Endothelial cell of umbilical vein (primary cell): ENCODE measurements around the gene PNPLA5. TPM values are rescaled to one million over a fixed set of nuclear protein-coding genes. Genes with fewer than 3 reads are reported as not detected.

ENCODE experiments used
- BruUV-seq: library from RNA; stranded (reverse); fragments of 400-500 nt; replicated peaks from 2 replicates; lab custom pipeline; 2021; lab: Mats Ljungman, UMichigan
- CTCF ChIA-PET: fragments of 300-600, 350-600 bp; sonication (Branson Sonifier 250); formaldehyde crosslinking; loops from one replicate; lab custom pipeline; 2021; ENCODE audit warnings: antibody characterized with exemption, inconsistent platforms; lab: Charles Lee
- POLR2A ChIA-PET: fragments of 300-600, 350-600 bp; sonication (Branson Sonifier 250); formaldehyde crosslinking; loops from one replicate; lab custom pipeline; 2021; ENCODE audit warnings: antibody characterized with exemption, inconsistent platforms; lab: Charles Lee
- DNase-seq: peaks from one replicate; pipeline ENCODE4 v3.0.0-alpha.2; 2011; ENCODE audit warnings: low read depth, low spot score
- FAIRE-seq: peaks from 2 replicates; lab custom pipeline; 2011; peaks lifted over from hg19 to GRCh38; lab: Jason Lieb, UNC
- H2AFZ ChIP-seq: 2 replicates; pipeline ENCODE4 v1.6.0; 2012; ENCODE audit warnings: low read depth, low read length, control low read depth, inconsistent platforms
- H3K27ac ChIP-seq: 2 replicates; pipeline ENCODE4 v1.5.1; 2011; ENCODE audit warnings: low read depth, mild to moderate bottlenecking, control low read depth, low read length, moderate library complexity; ENCODE audit not compliant: insufficient read depth
- H3K27me3 ChIP-seq, 2 experiments: 2 replicates each; pipeline versions ENCODE4 v1.6.0 to v1.6.1; 2011; ENCODE audit warnings: low read length in 2 of 2, mixed read lengths in 1 of 2; ENCODE audit not compliant: control insufficient read depth in 2 of 2, insufficient read depth in 2 of 2
- H3K36me3 ChIP-seq, 2 experiments: 2 replicates in 1 of 2; 3 replicates in 1 of 2; pipeline ENCODE4 v1.5.1; 2011; ENCODE audit warnings: low read length in 2 of 2, mild to moderate bottlenecking in 1 of 2, moderate library complexity in 1 of 2; ENCODE audit not compliant: control insufficient read depth in 2 of 2, insufficient read depth in 2 of 2; ENCODE audit errors: extremely low read depth in 1 of 2
- H3K4me1 ChIP-seq: 3 replicates; pipeline ENCODE4 v1.5.1; 2011; ENCODE audit warnings: mild to moderate bottlenecking, low read length; ENCODE audit not compliant: control insufficient read depth, insufficient read depth; ENCODE audit errors: extremely low read depth
- H3K4me2 ChIP-seq: 2 replicates; pipeline ENCODE4 v1.6.1; 2011; ENCODE audit warnings: low read length, control low read depth, mixed read lengths; ENCODE audit not compliant: insufficient read depth
- H3K4me3 ChIP-seq, 3 experiments: fragments of 200-600 bp in 1 of 3; sonication (generic), shearing (Covaris generic) in 1 of 3; replicated peaks in 1 of 3; 2 replicates each; pipeline ENCODE4 v1.5.1; 2011 to 2016; ENCODE audit warnings: control low read depth in 3 of 3, low read length in 3 of 3, mild to moderate bottlenecking in 2 of 3, inconsistent platforms in 1 of 3, low read depth in 1 of 3, moderate library complexity in 1 of 3; ENCODE audit not compliant: insufficient read depth in 1 of 3
- H3K79me2 ChIP-seq: 2 replicates; pipeline ENCODE4 v1.6.0; 2012; ENCODE audit warnings: low read length, inconsistent platforms; ENCODE audit not compliant: control insufficient read depth, insufficient read depth
- H3K9ac ChIP-seq: replicated peaks from 2 replicates; pipeline ENCODE3; 2011; ENCODE audit warnings: low read length, control low read depth; ENCODE audit not compliant: insufficient read depth; ENCODE audit errors: extremely low read depth
- H3K9me1 ChIP-seq: replicated peaks from 3 replicates; pipeline ENCODE4 v1.6.0; 2011; ENCODE audit warnings: mild to moderate bottlenecking, low read length; ENCODE audit not compliant: control insufficient read depth, insufficient read depth; ENCODE audit errors: extremely low read depth
- H3K9me3 ChIP-seq: replicated peaks from 2 replicates; pipeline ENCODE4 v1.5.1; 2012; ENCODE audit warnings: low read length, inconsistent platforms; ENCODE audit not compliant: control insufficient read depth, insufficient read depth
- H4K20me1 ChIP-seq: replicated peaks from 2 replicates; pipeline ENCODE3; 2011; ENCODE audit warnings: mild to moderate bottlenecking, low read length; ENCODE audit not compliant: control insufficient read depth, insufficient read depth; ENCODE audit errors: extremely low read depth
- EZH2 ChIP-seq: IDR thresholded peaks from 2 replicates; pipeline ENCODE4 v1.6.1; 2012; ENCODE audit warnings: borderline replicate concordance, low read depth, mild to moderate bottlenecking, moderate library complexity, low read length, inconsistent platforms; ENCODE audit not compliant: severe bottlenecking
- FOS ChIP-seq: IDR thresholded peaks from 2 replicates; pipeline ENCODE4 v1.6.1; 2011; ENCODE audit warnings: mild to moderate bottlenecking, low read length, moderate library complexity, borderline replicate concordance; ENCODE audit not compliant: insufficient read depth
- GATA2 ChIP-seq: IDR thresholded peaks from 2 replicates; pipeline ENCODE4 v1.7.0; 2011; ENCODE audit warnings: low read depth, mild to moderate bottlenecking, moderate library complexity, mixed read lengths, low read length; ENCODE audit not compliant: insufficient read length, insufficient read depth
- JUN ChIP-seq: IDR thresholded peaks from 2 replicates; pipeline ENCODE4 v1.6.1; 2011; ENCODE audit warnings: borderline replicate concordance, low read depth; ENCODE audit not compliant: insufficient read length, insufficient read depth
- MYC ChIP-seq: IDR thresholded peaks from one replicate; pipeline ENCODE4 v1.6.1; 2011; ENCODE audit warnings: mild to moderate bottlenecking, low read depth, low read length
- POLR2A ChIP-seq: IDR thresholded peaks from 2 replicates; pipeline ENCODE4 v1.6.1; 2012; ENCODE audit warnings: low read depth, mild to moderate bottlenecking, control low read depth, low read length
- POLR2AphosphoS5 ChIP-seq: IDR thresholded peaks from 2 replicates; pipeline ENCODE4 v1.6.1; 2012; ENCODE audit warnings: low read depth, mild to moderate bottlenecking, control low read depth, low read length, moderate library complexity; ENCODE audit not compliant: insufficient read depth
- dilution Hi-C: fragments of 300-500 bp; cut with MboI; formaldehyde crosslinking; loops from one replicate; pipeline ENCODE4 v1.15.0; 2019; ENCODE audit warnings: low sequenced_read_pairs; ENCODE audit not compliant: extremely low pct_ligation_motif_present
- intact Hi-C: fragments of 100-400 bp; cut with micrococcal nuclease; formaldehyde crosslinking; loops from one replicate; pipeline ENCODE4 v1.10.0; 2022
- polyA plus RNA-seq, 4 experiments: library from polyadenylated mRNA; depleted of rRNA in 3 of 4; stranded (reverse) in 3 of 4; unstranded in 1 of 4; fragments of >200 nt; gene quantifications; 2 replicates each; pipeline versions ENCODE4 v1.2.1 to v1.2.3, GENCODE V29; 2011 to 2012; ENCODE audit warnings: missing spikeins in 1 of 4
- total RNA-seq: library from RNA; stranded (reverse); gene quantifications from 2 replicates; pipeline ENCODE4 v1.2.3, GENCODE V29; 2021
- TF ChIP-seq, protein P1 (sequence below), 2 donors: IDR thresholded peaks; 1 replicate in 1 of 2; 2 replicates in 1 of 2; pipeline ENCODE4 v1.5.1; 2011; ENCODE audit warnings: low read length in 2 of 2, mild to moderate bottlenecking in 2 of 2, moderate library complexity in 2 of 2, control low read depth in 1 of 2, inconsistent platforms in 1 of 2, low read depth in 1 of 2; ENCODE audit not compliant: insufficient read depth in 1 of 2; ENCODE audit errors: extremely low read depth in 1 of 2
- TF ChIP-seq, protein P2 (sequence below): IDR thresholded peaks from 2 replicates; pipeline ENCODE4 v1.6.1; 2011; ENCODE audit not compliant: insufficient read depth, insufficient read length

PNPLA5 gene
- total and polyA plus RNA-seq, 2 donors (not counting 3 experiments of a cell fraction or from before 2014, with no cell fraction given) = not detected

GRCh38 chr22:43859176-43859575 lies 32.6 kb downstream of the PNPLA5 start:
- Histone ChIP-seq H3K36me3 (no peaks in the 10 kb centered on the region), H3K9me3 (no peaks in the 10 kb centered on the region), H3K4me3 (no peak overlapping the region), H3K27ac (no peak overlapping the region), H3K4me1 (no peaks in the 10 kb centered on the region), H3K79me2 (no peaks in the 10 kb centered on the region), H3K9me1 (no peaks in the 10 kb centered on the region), H3K9ac (no peak overlapping the region), H3K4me2 (no peak overlapping the region), H3K27me3 (peaks cover 0 to 13% of the 10 kb centered on the region in 2 experiments), H2AFZ (no peak overlapping the region), H4K20me1 (no peaks in the 10 kb centered on the region)
- BruUV-seq = no TSS peak
- DNase-seq (no peak), FAIRE-seq (no peak)
- intact Hi-C loops = no loop called here
- ChIA-PET CTCF (interaction anchor here (1.1 kb wide), 1 partner anchor 24 kb away, joined by 3 read pairs; no protein-coding TSS in a partner anchor), POLR2A (no interaction called here)
- dilution Hi-C loops = no loop called here
- TF ChIP-seq, protein P1, sequence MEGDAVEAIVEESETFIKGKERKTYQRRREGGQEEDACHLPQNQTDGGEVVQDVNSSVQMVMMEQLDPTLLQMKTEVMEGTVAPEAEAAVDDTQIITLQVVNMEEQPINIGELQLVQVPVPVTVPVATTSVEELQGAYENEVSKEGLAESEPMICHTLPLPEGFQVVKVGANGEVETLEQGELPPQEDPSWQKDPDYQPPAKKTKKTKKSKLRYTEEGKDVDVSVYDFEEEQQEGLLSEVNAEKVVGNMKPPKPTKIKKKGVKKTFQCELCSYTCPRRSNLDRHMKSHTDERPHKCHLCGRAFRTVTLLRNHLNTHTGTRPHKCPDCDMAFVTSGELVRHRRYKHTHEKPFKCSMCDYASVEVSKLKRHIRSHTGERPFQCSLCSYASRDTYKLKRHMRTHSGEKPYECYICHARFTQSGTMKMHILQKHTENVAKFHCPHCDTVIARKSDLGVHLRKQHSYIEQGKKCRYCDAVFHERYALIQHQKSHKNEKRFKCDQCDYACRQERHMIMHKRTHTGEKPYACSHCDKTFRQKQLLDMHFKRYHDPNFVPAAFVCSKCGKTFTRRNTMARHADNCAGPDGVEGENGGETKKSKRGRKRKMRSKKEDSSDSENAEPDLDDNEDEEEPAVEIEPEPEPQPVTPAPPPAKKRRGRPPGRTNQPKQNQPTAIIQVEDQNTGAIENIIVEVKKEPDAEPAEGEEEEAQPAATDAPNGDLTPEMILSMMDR (IDR thresholded peaks at IDR 0.05; ENCODE audit: extremely low read depth in 1 of 2, insufficient read depth in 1 of 2, low read depth in 1 of 2, low read length in 2 of 2) = no peak
- TF ChIP-seq MYC (no peak), GATA2 (no peak), JUN (no peak), POLR2AphosphoS5 (no peak), FOS (no peak), EZH2 (no peak), POLR2A (no peak)
- TF ChIP-seq, protein P2, sequence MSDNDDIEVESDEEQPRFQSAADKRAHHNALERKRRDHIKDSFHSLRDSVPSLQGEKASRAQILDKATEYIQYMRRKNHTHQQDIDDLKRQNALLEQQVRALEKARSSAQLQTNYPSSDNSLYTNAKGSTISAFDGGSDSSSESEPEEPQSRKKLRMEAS = no peak
